Activated naive CD8-positive, alpha-beta T cell treated with anti-CD3 and anti-CD28 coated beads, Interleukin-2, amount 10 ng/mL, durations not matched to agents 7 days and 5 days (primary cell): ENCODE measurements around the gene ACBD5. TPM values are rescaled to one million over a fixed set of nuclear protein-coding genes. Genes with fewer than 3 reads are reported as not detected.

Experiments
- ATAC-seq: fragments of 150-1000 bp; cut with Tn5 transposase; one replicate; pipeline ENCODE4 v1.10.0; 2021; ENCODE audit warnings: low read depth, moderate library complexity
- POLR2A ChIA-PET: fragments of 350-600 bp; sonication (Branson Sonifier 250); formaldehyde crosslinking; loops from one replicate; lab custom pipeline; 2021; ENCODE audit warnings: antibody characterized with exemption; lab: Charles Lee
- DNase-seq: peaks from one replicate; pipeline ENCODE4 v3.0.0; 2021
- H3K27ac Mint-ChIP-seq: one replicate; pipeline ENCODE4 v1.8.0; 2022; ENCODE audit warnings: mild to moderate bottlenecking, mixed read lengths
- H3K27me3 Mint-ChIP-seq: one replicate; pipeline ENCODE4 v1.8.0; 2022; ENCODE audit warnings: mild to moderate bottlenecking, moderate library complexity, mixed read lengths
- H3K36me3 Mint-ChIP-seq: one replicate; pipeline ENCODE4 v1.8.0; 2021; ENCODE audit warnings: mild to moderate bottlenecking, mixed read lengths
- H3K4me1 Mint-ChIP-seq: one replicate; pipeline ENCODE4 v1.8.0; 2021; ENCODE audit warnings: mixed read lengths
- H3K4me3 Mint-ChIP-seq: one replicate; pipeline ENCODE4 v1.8.0; 2022; ENCODE audit warnings: mild to moderate bottlenecking, moderate library complexity, mixed read lengths
- H3K9me3 Mint-ChIP-seq: one replicate; pipeline ENCODE4 v1.8.0; 2021; ENCODE audit warnings: mixed read lengths
- total RNA-seq, 2 experiments: library from RNA; stranded (reverse); gene quantifications; one replicate each; pipeline ENCODE4 v1.2.3, GENCODE V29; 2021

ACBD5 gene
- total RNA-seq, 2 experiments from 2014 or later: 27.5 to 27.6 TPM

GRCh38 chr10:27155066-27155754 lies 85.4 kb downstream of the ACBD5 start, which contains the start of gene MASTL:
MASTL (plus strand) TSS chr10:27155352; CDS start chr10:27155427, 75 bp downstream.
- no peaks in the 10 kb centered on the region for H3K27me3 Mint-ChIP-seq

GRCh38 chr10:27153845-27154193 lies 86.8 kb downstream of the ACBD5 start:
- ATAC-seq: peak; percentile 6
- peaks cover 27% of the 10 kb centered on the region for H3K36me3 Mint-ChIP-seq
- no peaks in the 10 kb centered on the region for H3K27me3 Mint-ChIP-seq
- DNase-seq: no peak
- H3K4me1 Mint-ChIP-seq: peaks cover 31% of the 10 kb centered on the region
- H3K4me3 Mint-ChIP-seq: peak overlapping the region; percentile 98
- POLR2A ChIA-PET: interaction anchor here (0.6 to 2.6 kb wide), 27 partner anchors 9 to 1181 kb away, joined by 3 to 40 read pairs (median 5); partner anchors contain the start of genes ABI1, ACBD5, ANKRD26 and APBB1IP
- peak overlapping the region; percentile 100 for H3K27ac Mint-ChIP-seq
- H3K9me3 Mint-ChIP-seq: no peaks in the 10 kb centered on the region

More at GRCh38 chr10:27155066-27155754, 85.4 kb downstream of the ACBD5 start, which contains the start of gene MASTL:
- Mint-ChIP-seq H3K36me3 (peaks cover 29% of the 10 kb centered on the region), H3K4me1 (peaks cover 30% of the 10 kb centered on the region), H3K4me3 (peak within 1 kb of the TSS; percentile 98), H3K9me3 (no peaks in the 10 kb centered on the region), H3K27ac (peak within 1 kb of the TSS; percentile 100)
- ATAC-seq (peak; percentile 82), DNase-seq (peak; percentile 96)
- POLR2A ChIA-PET: interaction anchor here (0.9 to 2.6 kb wide), 18 partner anchors 10 to 1148 kb away, joined by 3 to 40 read pairs (median 7); partner anchors contain the start of genes ABI1, ACBD5, ANKRD26 and MPP7

DNA sequence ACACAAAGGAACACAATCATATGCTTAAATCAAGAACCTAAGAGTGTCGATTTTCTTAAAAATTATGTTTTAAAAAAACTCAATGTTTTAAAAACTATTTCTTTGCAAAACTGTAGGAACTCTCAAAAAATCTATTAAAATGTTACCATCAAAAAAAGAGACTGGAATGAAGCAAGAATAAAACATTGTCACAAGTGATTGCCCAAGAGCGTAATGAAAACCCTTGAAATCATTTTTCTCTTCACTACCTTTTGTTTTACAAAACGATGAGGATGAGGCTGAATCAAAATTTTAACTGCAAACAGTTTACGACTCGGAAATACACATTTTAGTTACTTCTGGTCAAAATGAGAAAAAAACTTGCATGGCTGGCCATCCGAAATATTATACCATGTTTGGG lies 87.3 kb downstream of the ACBD5 start:
- Mint-ChIP-seq H3K27me3 (no peaks in the 10 kb centered on the region), H3K36me3 (peaks cover 27% of the 10 kb centered on the region), H3K4me1 (peaks cover 32% of the 10 kb centered on the region), H3K27ac (peak overlapping the region; percentile 100), H3K9me3 (no peaks in the 10 kb centered on the region), H3K4me3 (peak overlapping the region; percentile 98)
- DNase-seq (no peak), ATAC-seq (no peak)
- POLR2A ChIA-PET: interaction anchor here (1.0 to 2.6 kb wide), 16 partner anchors 9 to 715 kb away, joined by 3 to 40 read pairs (median 8); partner anchors contain the start of genes ABI1, ACBD5, ANKRD26 and APBB1IP

GRCh38 chr10:27152687-27153086 lies 87.9 kb downstream of the ACBD5 start:
- no peak for ATAC-seq
- Mint-ChIP-seq H3K4me1 (peaks cover 31% of the 10 kb centered on the region), H3K36me3 (peaks cover 26% of the 10 kb centered on the region), H3K27ac (peak overlapping the region; percentile 100), H3K27me3 (no peaks in the 10 kb centered on the region), H3K9me3 (no peaks in the 10 kb centered on the region), H3K4me3 (peak overlapping the region; percentile 98)
- POLR2A ChIA-PET: interaction anchor here (2.6 kb wide), 1 partner anchor 90 kb away, joined by 40 read pairs; no protein-coding TSS in a partner anchor
- DNase-seq: no peak

- H3K4me1 Mint-ChIP-seq: peaks cover 29% of the 10 kb centered on the region
- H3K36me3 Mint-ChIP-seq: peaks cover 23% of the 10 kb centered on the region
Observed at GRCh38 chr10:27150261-27150660, 90.3 kb downstream of the ACBD5 start.

GRCh38 chr10:27147701-27148100 lies 92.9 kb downstream of the ACBD5 start:
- DNase-seq (no peak), ATAC-seq (no peak)
- peaks cover 25% of the 10 kb centered on the region for H3K36me3 Mint-ChIP-seq
- H3K27ac Mint-ChIP-seq: no peak overlapping the region
- H3K9me3 Mint-ChIP-seq: no peaks in the 10 kb centered on the region
- H3K27me3 Mint-ChIP-seq: no peaks in the 10 kb centered on the region
- H3K4me1 Mint-ChIP-seq: peaks cover 26% of the 10 kb centered on the region
- no peak overlapping the region for H3K4me3 Mint-ChIP-seq
- POLR2A ChIA-PET: no interaction called here

More at GRCh38 chr10:27150261-27150660, 90.3 kb downstream of the ACBD5 start:
- H3K27me3 Mint-ChIP-seq: no peaks in the 10 kb centered on the region
- DNase-seq (no peak), ATAC-seq (no peak)
- no peak overlapping the region for H3K4me3 Mint-ChIP-seq
- POLR2A ChIA-PET: no interaction called here
- peak overlapping the region; percentile 67 for H3K27ac Mint-ChIP-seq
- H3K9me3 Mint-ChIP-seq: no peaks in the 10 kb centered on the region

GRCh38 chr10:27145937-27146336 lies 94.7 kb downstream of the ACBD5 start:
- no peaks in the 10 kb centered on the region for H3K27me3 Mint-ChIP-seq
- ATAC-seq: no peak
- H3K9me3 Mint-ChIP-seq: no peaks in the 10 kb centered on the region
- POLR2A ChIA-PET: interaction anchor here (3.3 kb wide), 1 partner anchor 8 kb away, joined by 23 read pairs; the partner anchor contains the start of genes MASTL and YME1L1
- H3K4me3 Mint-ChIP-seq: no peak overlapping the region
- DNase-seq: no peak
- no peak overlapping the region for H3K27ac Mint-ChIP-seq
- peaks cover 17% of the 10 kb centered on the region for H3K4me1 Mint-ChIP-seq
- H3K36me3 Mint-ChIP-seq: peaks cover 24% of the 10 kb centered on the region

Other genes with a start within 250 kb of the ACBD5 start
- 10 to 100 TPM; 11.9 to 13.0 TPM for gene ANKRD26, start 140.3 kb downstream of the ACBD5 start, total RNA-seq
- gene YME1L1, start 86.4 kb downstream of the ACBD5 start, total RNA-seq: 100 to 1,000 TPM in 1 of 2 experiments, 10 to 100 TPM in 1; 96.3 to 111 TPM
- 10 to 100 TPM; 28.3 to 29.6 TPM for gene MASTL, start 85.4 kb downstream of the ACBD5 start, total RNA-seq